HEK293 (cell line): ENCODE data around the gene PHLDB3.

Experiments
- CTCF ChIP-seq: fragments of 450-650 bp; formaldehyde crosslinking; IDR thresholded peaks from 2 replicates; pipeline ENCODE4 v1.5.1; 2016; ENCODE audit warnings: missing biosample characterization, missing genetic modification characterization
- IKZF3 ChIP-seq: fragments of 450-650 bp; IDR thresholded peaks from 2 replicates; pipeline ENCODE4 v1.5.0; 2018; ENCODE audit warnings: missing biosample characterization, mild to moderate bottlenecking, missing genetic modification characterization, moderate library complexity
- MEIS1 ChIP-seq: sonication (generic); formaldehyde crosslinking; IDR thresholded peaks from 2 replicates; pipeline ENCODE4 v1.8.1; 2022; ENCODE audit warnings: missing genetic modification reagents, mild to moderate bottlenecking, borderline replicate concordance
- OVOL3 ChIP-seq: fragments of 450-650 bp; formaldehyde crosslinking; IDR thresholded peaks from 2 replicates; pipeline ENCODE4 v1.5.1; 2016; ENCODE audit warnings: missing biosample characterization, missing genetic modification characterization
- PRDM10 ChIP-seq: fragments of 450-650 bp; formaldehyde crosslinking; IDR thresholded peaks from 2 replicates; pipeline ENCODE4 v1.5.1; 2016; ENCODE audit warnings: missing biosample characterization, missing genetic modification characterization
- ZEB2 ChIP-seq: fragments of 450-650 bp; formaldehyde crosslinking; IDR thresholded peaks from 2 replicates; pipeline ENCODE4 v1.5.1; 2016; ENCODE audit warnings: missing biosample characterization, missing genetic modification characterization
- ZFP69B ChIP-seq: fragments of 450-650 bp; formaldehyde crosslinking; IDR thresholded peaks from 2 replicates; pipeline ENCODE4 v1.5.1; 2016; ENCODE audit warnings: missing biosample characterization, missing genetic modification characterization
- ZNF10 ChIP-seq: fragments of 450-650 bp; formaldehyde crosslinking; IDR thresholded peaks from 2 replicates; pipeline ENCODE4 v1.5.1; 2017; ENCODE audit warnings: missing biosample characterization, missing genetic modification characterization
- ZNF121 ChIP-seq: fragments of 450-650 bp; formaldehyde crosslinking; IDR thresholded peaks from 2 replicates; pipeline ENCODE4 v1.5.1; 2016; ENCODE audit warnings: missing biosample characterization, missing genetic modification characterization
- ZNF157 ChIP-seq: fragments of 450-650 bp; formaldehyde crosslinking; IDR thresholded peaks from 2 replicates; pipeline ENCODE4 v1.5.1; 2016; ENCODE audit warnings: missing biosample characterization, missing genetic modification characterization
- ZNF16 ChIP-seq: fragments of 450-650 bp; formaldehyde crosslinking; IDR thresholded peaks from 2 replicates; pipeline ENCODE4 v1.5.1; 2016; ENCODE audit warnings: low read depth, missing biosample characterization, missing genetic modification characterization
- ZNF24 ChIP-seq: fragments of 450-650 bp; formaldehyde crosslinking; IDR thresholded peaks from 2 replicates; pipeline ENCODE4 v1.5.1; 2016; ENCODE audit warnings: missing biosample characterization, missing genetic modification characterization
- ZNF404 ChIP-seq: fragments of 450-650 bp; formaldehyde crosslinking; IDR thresholded peaks from 2 replicates; pipeline ENCODE4 v1.5.1; 2017; ENCODE audit warnings: missing biosample characterization, missing genetic modification characterization
- ZNF423 ChIP-seq: fragments of 450-650 bp; formaldehyde crosslinking; IDR thresholded peaks from 2 replicates; pipeline ENCODE4 v1.5.1; 2016; ENCODE audit warnings: missing biosample characterization, missing genetic modification characterization
- ZNF501 ChIP-seq: fragments of 450-650 bp; formaldehyde crosslinking; IDR thresholded peaks from 2 replicates; pipeline ENCODE4 v1.5.1; 2016; ENCODE audit warnings: missing biosample characterization, missing genetic modification characterization
- ZNF513 ChIP-seq: fragments of 450-650 bp; IDR thresholded peaks from 2 replicates; pipeline ENCODE4 v1.5.1; 2018; ENCODE audit warnings: missing biosample characterization, missing genetic modification characterization
- ZNF521 ChIP-seq: fragments of 450-650 bp; formaldehyde crosslinking; IDR thresholded peaks from 2 replicates; pipeline ENCODE4 v1.5.1; 2017; ENCODE audit warnings: missing biosample characterization, mild to moderate bottlenecking, missing genetic modification characterization
- ZNF580 ChIP-seq: fragments of 450-650 bp; formaldehyde crosslinking; IDR thresholded peaks from 2 replicates; pipeline ENCODE4 v1.5.1; 2016; ENCODE audit warnings: missing biosample characterization, missing genetic modification characterization
- ZNF610 ChIP-seq: fragments of 450-650 bp; formaldehyde crosslinking; IDR thresholded peaks from 2 replicates; pipeline ENCODE4 v1.5.1; 2016; ENCODE audit warnings: missing biosample characterization, missing genetic modification characterization, borderline replicate concordance
- ZNF621 ChIP-seq: fragments of 450-650 bp; formaldehyde crosslinking; IDR thresholded peaks from 2 replicates; pipeline ENCODE4 v1.5.1; 2017; ENCODE audit warnings: missing biosample characterization, missing genetic modification characterization
- ZNF626 ChIP-seq: fragments of 450-650 bp; sonication (Bioruptor Pico); formaldehyde crosslinking; IDR thresholded peaks from 2 replicates; pipeline ENCODE4 v1.5.1; 2018; ENCODE audit warnings: missing biosample characterization, missing genetic modification characterization, inconsistent platforms
- ZNF629 ChIP-seq: fragments of 450-650 bp; formaldehyde crosslinking; IDR thresholded peaks from 2 replicates; pipeline ENCODE4 v1.5.1; 2017; ENCODE audit warnings: missing biosample characterization, missing genetic modification characterization
- ZNF654 ChIP-seq: fragments of 450-650 bp; formaldehyde crosslinking; IDR thresholded peaks from 2 replicates; pipeline ENCODE4 v1.5.1; 2016; ENCODE audit warnings: low read depth, missing biosample characterization, missing genetic modification characterization
- ZNF677 ChIP-seq: fragments of 450-650 bp; IDR thresholded peaks from 2 replicates; pipeline ENCODE4 v1.5.0; 2018; ENCODE audit warnings: missing biosample characterization, mild to moderate bottlenecking, missing genetic modification characterization, moderate library complexity
- ZSCAN30 ChIP-seq: fragments of 450-650 bp; IDR thresholded peaks from 2 replicates; pipeline ENCODE4 v1.5.1; 2018; ENCODE audit warnings: missing biosample characterization, mild to moderate bottlenecking, missing genetic modification characterization, moderate library complexity

Gene PHLDB3

GRCh38 chr19:43519436-43520088, 15.0 kb upstream of the PHLDB3 start (continued):
- peak; percentile 99 for TF ChIP-seq ZNF654 (tag by site-specific recombination)
- no peak for TF ChIP-seq ZNF404
- no peak for TF ChIP-seq ZNF621 (tag by site-specific recombination)
- TF ChIP-seq ZNF521 (tag by site-specific recombination), result no peak
- peak; percentile 38; the same call in 1 of the 2 replicates for TF ChIP-seq ZNF629 (tag by site-specific recombination)
- no peak for TF ChIP-seq ZNF513 (tag by site-specific recombination)
- no peak for TF ChIP-seq MEIS1 (CRISPR knock-in tag)
- TF ChIP-seq ZEB2 (tag by site-specific recombination), result peak; percentile 12; the same call in 1 of the 2 replicates
- peak; percentile 86 for TF ChIP-seq IKZF3 (tag by site-specific recombination)
- TF ChIP-seq ZNF677 (tag by site-specific recombination), result no peak
- TF ChIP-seq OVOL3 (tag by site-specific recombination), result no peak
- no peak for TF ChIP-seq ZNF157 (tag by site-specific recombination)
- TF ChIP-seq ZNF121 (tag by site-specific recombination), result peak; percentile 69
- 0 out of 2 replicates have a peak, but pooled peaks have one; percentile 58 for TF ChIP-seq ZNF580 (tag by site-specific recombination)
- TF ChIP-seq PRDM10, result 0 out of 2 replicates have a peak, but pooled peaks have one; percentile 33
- TF ChIP-seq ZFP69B (tag by site-specific recombination), result peak; percentile 31; the same call in 1 of the 2 replicates
- TF ChIP-seq ZNF24 (tag by site-specific recombination), result 0 out of 2 replicates have a peak, but pooled peaks have one; percentile 25
- no peak for TF ChIP-seq ZNF610 (tag by site-specific recombination)
- TF ChIP-seq ZNF626 (tag by site-specific recombination), result no peak
- no peak; the same call in 1 of the 2 replicates for TF ChIP-seq ZSCAN30
- TF ChIP-seq ZNF16 (tag by site-specific recombination), result no peak
- TF ChIP-seq ZNF10 (tag by site-specific recombination), result no peak
- peak; percentile 92 for TF ChIP-seq CTCF (tag by site-specific recombination)
- TF ChIP-seq ZNF423, result no peak
- TF ChIP-seq ZNF501, result no peak
